ENCODE data around the gene UBL4A.
A peak's percentile ranks its signal among the peaks of the same experiment; 100 is the strongest.

Gene UBL4A

DNA sequence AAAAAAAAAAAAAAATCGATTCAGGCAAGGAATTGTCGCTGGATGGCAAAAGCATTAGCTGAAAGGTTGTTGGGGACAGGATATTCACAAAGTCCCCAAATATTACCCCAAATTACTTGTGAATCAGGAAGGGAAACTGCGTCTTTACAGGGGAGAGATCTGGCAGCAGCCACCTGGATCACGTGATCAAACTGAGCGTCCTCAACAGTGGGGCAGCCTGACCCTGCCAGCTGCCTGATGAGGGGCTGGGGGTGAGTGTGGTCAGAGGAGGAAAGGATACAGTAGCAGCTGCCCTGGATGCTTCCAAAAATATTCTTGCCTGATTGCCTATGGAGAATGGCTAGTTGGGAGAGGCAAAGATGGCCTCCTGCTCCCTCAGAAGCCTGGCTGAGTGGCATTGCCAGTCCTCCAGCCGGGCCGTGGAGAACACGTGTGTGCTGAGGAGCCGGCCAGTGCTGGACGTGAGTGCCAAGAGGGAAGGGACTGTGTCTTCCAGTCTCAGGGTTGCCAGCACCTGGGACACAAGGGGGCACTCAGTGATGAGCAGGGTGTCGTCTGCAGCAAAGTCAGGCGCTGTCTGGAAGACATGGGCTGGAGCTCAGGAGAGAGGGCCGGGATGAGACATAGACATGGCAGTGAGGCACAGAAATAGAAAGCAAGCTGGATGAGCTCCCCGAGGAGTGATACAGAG lies 4.4 kb downstream of the UBL4A start:
- no peak for DNase-seq (ENCODE audit: low read depth)

DNA sequence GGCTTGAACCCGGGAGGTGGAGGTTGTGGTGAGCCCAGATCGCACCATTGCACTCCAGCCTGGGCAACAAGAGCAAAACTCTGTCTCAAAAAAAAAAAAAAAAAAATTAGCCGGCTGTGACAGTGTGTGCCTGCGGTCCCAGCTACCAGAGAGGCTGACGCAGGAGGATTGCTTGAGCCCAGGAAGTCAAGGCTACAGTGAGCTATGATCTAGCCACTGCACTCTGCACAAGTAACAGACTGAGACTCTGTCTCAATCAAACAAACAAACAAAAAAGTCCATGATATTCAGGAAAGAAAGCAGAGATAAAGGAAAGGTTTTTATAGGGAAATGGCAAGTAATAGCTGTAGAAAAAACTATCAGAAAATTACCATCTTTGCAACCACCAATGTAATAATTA lies 5.2 kb downstream of the UBL4A start:
- no peak for DNase-seq (ENCODE audit: low read depth)

DNA sequence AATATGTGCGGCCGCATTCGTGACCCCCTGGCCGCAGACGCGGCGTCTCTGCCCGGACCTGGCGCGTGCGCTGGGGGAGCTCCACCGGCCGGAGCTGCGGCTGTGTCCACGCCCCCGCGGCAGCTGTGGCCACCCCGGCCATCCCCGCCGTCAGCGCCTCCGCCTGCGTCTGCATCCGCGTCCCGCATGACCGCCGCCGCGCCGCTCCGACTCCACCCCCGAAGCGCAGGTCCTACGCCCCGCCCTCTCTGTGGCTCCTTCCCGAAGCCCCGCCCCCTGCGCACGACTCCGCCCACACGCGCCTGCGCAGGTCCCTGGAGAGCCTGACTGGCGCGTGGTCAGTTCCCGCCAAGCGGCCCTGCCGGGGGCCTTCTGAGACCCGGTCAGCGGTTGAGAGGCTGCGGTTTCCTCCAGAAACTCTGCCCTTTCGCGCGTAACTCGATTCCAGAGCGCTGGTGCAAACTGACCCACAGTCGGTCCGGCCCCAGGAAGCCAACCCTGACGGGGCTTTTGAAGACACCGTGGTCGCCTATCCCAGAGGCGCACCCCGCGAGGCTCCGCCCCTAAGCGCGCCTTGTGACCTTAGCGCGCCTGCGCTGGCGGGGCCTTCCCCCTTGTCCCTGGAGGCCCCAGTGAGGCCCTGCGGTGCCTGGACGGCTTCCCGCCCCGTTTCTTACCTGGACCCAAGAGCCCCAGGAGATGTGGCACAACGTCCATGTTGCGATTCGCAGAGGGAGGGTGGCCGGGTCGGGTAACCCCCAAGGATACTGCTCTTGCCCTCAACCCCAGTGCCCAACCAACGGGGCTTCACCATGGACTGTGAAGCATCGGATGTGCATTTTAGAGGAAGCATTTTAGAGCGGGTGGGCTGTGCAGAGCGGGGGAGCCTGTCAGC lies 7.4 kb downstream of the UBL4A start, which contains the start of gene LAGE3:
TSS of gene LAGE3 (minus strand) at position 554 of the 895 bp plus-strand sequence. CDS start at position 188, 366 bp downstream.
- DNase-seq (ENCODE audit: low read depth), result peak; percentile 88

DNA sequence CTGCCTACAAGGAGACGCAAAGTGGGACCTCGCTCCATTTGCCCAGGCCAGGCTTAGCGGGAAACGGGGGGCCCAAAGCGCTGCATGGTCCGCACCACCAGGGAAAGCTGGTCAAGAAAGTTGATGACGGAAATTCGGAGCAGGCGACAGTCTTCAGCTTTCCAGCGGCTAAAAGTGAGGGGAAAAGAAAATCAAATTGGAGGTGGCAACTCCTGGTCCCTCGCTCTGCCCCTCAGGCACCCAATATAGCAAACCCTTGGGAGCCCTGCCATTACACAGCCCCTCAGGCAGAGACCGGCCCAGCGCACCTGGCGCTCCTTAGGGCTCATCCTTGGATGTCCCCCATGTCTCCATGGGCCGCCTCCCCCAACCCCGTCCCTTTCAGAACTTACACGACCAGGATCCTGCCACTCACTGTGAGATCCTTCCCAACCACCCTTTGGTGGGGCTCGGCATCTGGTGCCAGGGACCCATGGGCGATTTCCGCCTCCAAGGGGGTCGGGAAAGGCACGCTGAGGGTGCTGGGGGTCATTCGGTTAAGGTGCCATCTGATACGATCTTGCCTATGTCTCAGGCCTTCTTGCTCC lies 8.4 kb downstream of the UBL4A start:
- DNase-seq (ENCODE audit: low read depth), result no peak

DNA sequence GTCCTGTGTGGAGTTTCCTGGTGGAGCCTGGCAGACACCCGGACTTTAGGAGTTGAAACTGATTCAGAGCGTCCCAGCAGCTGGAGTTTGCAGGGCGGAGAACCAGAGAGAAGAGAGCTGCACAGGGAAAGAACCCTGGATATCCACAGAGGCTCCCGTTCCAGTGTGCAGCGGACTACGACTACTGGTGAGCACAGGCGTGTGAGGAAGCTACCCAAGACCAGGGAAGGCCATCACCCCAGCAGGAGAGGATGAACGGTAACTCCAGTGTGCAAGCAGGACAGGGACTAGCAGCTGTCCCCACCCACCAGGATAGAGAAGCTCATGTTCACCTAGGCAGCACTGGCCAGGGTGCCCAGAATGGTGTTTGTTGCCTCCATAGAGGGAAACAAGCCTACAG lies 9.6 kb downstream of the UBL4A start:
- DNase-seq (ENCODE audit: low read depth), result no peak

DNA sequence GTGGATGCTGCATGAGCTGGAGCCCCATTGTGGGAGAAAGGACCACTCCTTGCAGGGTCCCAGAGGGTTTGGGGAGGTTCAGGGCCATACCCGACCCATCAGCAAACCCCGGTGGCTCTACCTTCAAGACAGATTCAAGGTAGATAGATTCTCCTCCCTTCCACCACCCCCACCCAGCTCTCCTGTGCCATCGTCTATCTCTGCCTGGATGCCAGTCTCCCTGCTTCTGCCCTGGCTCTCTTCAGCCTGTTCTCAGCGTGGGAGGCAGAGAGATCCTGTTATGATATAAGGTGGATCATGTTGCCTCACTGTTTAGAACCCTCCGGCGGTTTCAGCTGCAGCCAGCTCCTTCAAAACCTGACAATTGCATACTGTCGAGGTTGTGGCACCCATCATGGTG lies 12.7 kb downstream of the UBL4A start:
- DNase-seq (ENCODE audit: low read depth), result no peak

DNA sequence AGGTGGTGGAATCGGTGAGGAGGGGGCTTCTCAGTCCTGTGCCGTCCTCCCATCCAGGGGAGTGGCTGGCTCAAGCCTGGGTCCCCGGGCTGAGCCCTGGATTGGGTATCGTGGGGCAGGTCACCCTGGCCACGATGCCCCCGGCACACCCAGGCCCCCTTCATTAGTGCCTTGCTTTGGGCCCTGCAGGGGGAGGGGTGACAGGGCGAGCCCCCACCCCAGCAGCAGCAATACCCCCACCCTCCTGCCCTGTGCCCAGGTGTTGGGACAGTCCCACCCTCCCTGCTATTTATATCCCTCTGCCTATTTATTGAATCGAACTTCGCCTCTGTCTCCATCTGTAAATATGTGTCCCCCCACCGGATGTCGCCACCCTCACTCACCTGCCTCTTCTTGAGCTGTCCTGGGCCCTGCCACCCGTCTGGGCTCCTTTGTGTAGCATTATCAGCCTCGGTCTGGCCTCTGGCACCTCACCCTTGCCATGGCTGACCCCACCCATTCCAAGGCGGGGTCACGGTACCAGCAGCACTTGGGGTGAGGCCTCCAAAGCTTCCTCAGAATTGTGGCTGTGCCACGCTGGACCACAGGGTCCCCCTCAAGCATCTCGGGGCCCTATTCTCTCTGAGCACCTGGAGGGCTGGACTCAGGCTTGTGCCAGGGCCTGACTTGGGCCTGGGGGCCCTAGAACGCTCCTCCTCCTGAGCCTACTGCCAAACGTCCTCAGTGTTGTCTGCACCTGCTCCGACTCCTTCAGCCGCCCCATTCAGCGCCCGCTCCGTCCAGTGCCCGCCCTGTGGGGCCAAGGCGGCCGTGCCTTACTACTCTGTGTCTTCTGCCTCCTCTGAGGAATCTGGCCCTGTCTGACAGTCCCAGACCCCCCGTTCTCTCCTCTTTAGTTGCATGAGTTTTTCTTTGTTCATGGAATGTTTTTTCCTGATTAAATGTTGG lies 13.5 kb downstream of the UBL4A start:
- DNase-seq (ENCODE audit: low read depth), result no peak

DNA sequence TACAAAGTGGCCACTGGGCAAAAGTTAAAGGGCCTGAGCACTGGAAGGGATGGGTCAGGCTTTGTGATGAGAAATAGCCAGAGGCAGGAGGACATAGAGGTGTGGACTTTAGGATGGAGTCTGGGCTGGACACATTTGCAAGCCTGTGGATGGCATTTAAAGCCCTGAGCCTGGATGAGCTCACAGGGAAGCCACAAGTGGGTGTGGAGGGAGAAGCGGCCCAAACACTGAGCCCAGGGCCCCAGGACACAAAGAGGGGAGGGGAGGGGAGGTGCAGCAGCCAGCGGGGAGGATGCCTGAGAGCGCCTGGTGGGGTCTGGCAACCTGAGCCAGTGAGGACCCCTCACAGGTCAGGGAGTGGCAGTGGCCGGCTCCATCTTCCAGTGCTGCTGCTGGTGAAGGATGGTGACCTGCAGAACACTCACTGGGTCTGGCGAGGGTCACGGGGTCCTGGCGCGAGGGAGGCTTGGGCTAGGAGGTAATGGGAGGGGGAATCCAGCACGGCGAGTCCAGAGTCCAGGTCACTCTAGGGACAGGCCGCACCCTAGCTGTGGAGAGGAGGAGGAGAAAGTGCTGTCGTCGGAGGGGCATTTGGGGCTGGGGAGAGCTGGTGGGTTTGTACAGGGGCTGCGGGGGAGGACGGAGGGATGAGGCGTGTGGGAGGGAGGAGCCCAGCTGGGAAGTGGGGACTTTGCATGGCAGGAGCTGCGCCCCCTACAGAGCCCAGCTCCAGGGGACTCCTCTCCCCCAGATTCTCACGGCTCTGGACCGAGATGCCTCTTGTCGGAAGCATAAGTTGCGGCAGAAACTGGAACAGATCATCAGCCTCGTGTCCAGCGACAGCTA lies 14.4 kb downstream of the UBL4A start:
- no peak for DNase-seq (ENCODE audit: low read depth)

DNA sequence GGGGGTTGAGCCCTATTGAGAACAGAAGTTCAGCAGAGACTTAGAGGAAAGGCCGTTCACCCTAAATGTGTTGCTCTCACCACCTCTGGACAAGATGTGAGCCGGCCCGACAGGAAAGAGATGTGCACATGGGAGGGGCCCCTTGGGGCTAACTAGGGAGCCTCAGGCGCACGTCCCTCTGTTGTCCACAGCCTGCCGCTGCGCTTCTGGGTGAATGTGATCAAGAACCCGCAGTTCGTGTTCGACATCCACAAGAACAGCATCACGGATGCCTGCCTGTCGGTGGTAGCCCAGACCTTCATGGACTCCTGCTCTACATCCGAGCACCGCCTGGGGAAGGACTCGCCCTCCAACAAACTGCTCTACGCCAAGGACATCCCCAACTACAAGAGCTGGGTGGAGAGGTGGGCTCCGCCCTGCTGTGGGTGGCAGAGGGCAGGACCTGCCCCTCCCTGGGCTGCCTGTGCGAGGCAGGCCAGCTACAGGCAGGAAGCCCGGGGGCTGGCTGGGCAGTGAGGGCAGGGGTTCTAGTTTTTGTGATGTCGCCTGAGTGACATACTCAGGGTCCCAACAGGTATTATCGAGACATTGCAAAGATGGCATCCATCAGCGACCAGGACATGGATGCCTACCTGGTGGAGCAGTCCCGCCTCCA lies 15.4 kb downstream of the UBL4A start:
- no peak for DNase-seq (ENCODE audit: low read depth)

DNA sequence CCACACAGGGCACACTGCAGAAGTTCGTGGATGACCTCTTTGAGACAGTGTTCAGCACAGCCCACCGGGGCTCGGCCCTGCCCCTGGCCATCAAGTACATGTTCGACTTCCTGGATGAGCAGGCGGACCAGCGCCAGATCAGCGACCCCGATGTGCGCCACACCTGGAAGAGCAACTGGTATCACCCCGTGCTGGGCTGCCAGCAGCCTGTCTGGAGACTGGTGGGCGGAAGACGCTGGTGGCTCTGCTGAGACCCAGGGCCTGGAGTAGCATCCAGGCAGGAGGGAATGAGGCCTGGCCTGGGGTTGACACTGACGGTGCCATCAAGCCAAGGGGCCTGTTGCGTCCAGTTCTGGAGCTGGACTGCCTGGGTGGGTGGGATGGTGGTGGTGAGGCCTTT lies 16.0 kb downstream of the UBL4A start:
- DNase-seq (ENCODE audit: low read depth), result no peak

DNA sequence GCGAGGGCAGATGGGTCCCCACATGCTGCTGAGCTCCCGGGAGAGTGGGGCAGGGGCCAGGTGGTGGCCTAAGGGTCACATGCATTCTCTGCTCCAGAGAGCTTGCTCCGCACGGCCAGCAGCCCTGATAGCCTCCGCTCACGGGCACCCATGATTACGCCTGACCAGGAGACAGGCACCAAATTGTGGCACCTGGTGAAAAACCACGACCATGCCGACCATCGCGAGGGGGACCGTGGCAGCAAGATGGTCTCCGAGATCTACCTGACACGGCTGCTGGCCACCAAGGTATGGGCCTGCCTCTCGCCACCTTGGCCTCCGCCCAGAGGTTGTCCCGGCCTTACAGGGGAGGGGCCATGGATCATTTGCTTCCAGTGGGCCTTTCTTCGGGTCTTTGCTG lies 16.5 kb downstream of the UBL4A start:
- no peak for DNase-seq (ENCODE audit: low read depth)

DNA sequence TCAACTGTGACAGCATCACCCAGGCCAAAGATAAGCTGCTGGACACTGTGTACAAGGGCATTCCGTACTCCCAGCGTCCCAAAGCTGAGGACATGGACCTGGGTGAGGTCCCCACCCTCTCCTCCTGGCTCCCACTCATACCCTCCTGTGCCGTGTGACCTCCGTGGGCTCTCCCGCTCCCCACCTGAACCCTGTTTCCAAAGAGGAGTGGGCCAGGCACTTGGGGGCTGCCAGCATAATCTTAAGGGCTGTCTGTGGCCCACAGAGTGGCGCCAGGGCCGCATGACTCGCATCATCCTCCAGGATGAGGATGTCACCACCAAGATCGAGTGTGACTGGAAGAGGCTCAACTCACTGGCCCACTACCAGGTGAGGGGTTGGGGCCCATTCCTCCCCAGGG lies 17.3 kb downstream of the UBL4A start:
- no peak for DNase-seq (ENCODE audit: low read depth)

DNA sequence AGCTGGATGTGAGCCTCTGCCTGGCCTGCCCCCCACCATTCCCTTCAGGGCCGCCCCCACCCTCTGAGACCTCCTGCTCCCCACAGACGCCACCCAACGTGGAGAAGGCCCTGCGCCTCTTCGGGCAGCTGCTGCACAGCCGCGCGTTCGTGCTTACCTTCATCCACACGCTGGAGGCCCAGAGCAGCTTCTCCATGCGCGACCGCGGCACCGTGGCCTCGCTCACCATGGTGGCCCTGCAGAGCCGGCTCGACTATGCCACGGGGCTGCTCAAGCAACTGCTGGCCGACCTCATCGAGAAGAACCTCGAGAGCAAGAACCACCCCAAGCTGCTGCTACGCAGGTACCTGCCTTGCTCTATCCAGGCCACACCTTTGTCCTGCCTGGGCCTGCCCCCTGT lies 18.2 kb downstream of the UBL4A start:
- no peak for DNase-seq (ENCODE audit: low read depth)

DNA sequence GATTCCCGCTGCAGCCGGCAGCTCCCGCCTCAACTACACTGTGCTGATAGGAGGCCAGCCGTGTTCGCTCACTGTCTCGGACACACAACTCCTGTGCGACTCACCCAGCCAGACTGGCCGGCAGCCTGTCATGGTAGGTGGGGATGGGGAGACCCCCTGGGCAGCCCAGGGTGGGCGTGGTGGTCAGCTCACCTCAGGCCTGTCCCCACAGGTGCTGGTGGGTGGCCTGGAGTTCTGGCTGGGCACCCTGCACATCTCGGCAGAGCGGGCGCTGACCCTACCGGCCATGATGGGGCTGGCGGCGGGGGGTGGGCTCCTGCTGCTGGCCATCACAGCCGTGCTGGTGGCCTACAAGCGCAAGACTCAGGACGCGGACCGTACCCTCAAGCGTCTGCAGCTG lies 18.9 kb downstream of the UBL4A start:
- no peak for DNase-seq (ENCODE audit: low read depth)

DNA sequence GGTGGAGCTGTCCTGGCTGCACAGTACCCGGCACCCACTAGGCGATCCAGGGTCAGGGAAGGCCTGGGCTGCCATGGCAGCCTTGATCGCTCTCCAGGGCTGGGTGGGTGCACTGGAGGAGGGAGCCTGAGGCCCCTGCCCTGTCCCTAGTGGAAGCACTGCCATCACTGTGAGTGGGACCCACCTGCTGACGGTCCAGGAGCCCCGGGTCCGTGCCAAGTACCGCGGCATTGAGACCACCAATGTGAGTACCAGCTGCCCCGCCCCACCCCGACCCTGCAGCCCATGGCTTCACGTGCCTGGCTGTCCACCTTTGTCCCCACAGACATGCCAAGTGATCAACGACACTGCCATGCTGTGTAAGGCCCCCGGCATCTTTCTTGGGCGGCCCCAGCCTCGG lies 19.5 kb downstream of the UBL4A start:
- no peak for DNase-seq (ENCODE audit: low read depth)

DNA sequence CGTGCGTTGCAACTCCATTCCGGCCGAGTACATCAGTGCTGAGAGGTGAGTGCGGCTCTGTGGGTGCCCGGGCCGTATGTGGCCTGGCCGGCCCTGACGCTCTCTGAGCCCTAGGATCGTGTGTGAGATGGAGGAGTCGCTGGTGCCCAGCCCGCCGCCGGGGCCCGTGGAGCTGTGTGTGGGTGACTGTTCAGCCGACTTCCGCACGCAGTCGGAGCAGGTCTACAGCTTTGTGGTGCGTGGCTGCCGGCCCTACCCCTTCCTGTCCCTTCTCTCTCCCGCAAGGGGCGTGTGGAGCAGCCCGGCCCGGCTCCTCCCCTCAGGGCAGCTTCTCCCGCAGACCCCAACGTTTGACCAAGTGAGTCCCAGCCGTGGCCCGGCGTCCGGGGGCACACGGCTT lies 20.4 kb downstream of the UBL4A start:
- DNase-seq (ENCODE audit: low read depth), result no peak

DNA sequence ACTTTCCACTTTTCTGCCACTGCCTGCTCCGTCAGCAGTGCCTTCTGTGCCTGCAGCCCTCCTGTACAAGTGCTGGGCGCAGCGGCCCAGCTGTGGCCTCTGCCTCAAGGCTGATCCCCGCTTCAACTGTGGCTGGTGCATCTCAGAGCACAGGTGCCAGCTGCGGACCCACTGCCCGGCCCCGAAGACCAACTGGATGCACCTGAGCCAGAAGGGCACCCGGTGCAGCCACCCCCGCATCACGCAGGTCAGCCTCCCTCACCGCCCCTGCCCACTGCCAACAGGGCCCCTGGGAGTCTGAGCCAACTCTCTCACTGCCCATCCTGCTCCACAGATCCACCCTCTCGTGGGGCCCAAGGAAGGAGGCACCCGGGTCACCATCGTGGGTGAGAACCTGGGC lies 20.8 kb downstream of the UBL4A start:
- no peak for DNase-seq (ENCODE audit: low read depth)

DNA sequence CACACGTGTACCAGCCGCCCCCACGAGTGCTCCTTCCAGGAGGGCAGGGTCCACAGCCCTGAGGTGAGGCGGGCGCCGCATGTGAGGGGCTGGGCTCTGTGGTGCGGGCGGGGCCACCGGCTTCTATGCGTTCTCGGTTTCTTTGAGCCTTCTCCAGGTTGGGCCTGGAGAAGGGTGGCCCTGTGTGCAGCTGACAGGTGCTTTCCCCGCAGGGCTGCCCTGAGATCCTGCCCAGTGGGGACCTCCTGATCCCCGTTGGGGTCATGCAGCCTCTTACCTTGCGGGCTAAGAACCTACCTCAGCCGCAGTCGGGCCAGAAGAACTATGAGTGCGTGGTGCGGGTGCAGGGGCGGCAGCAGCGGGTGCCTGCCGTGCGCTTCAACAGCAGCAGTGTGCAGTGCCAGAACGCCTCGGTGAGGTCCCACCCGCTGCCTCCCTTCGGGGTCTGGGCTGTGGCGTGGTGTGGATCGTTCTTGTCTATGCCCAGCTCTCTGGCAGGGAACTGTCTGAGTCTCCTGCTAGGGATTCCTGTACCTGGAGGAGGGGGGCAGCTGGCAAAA lies 21.5 kb downstream of the UBL4A start:
- DNase-seq (ENCODE audit: low read depth), result no peak

DNA sequence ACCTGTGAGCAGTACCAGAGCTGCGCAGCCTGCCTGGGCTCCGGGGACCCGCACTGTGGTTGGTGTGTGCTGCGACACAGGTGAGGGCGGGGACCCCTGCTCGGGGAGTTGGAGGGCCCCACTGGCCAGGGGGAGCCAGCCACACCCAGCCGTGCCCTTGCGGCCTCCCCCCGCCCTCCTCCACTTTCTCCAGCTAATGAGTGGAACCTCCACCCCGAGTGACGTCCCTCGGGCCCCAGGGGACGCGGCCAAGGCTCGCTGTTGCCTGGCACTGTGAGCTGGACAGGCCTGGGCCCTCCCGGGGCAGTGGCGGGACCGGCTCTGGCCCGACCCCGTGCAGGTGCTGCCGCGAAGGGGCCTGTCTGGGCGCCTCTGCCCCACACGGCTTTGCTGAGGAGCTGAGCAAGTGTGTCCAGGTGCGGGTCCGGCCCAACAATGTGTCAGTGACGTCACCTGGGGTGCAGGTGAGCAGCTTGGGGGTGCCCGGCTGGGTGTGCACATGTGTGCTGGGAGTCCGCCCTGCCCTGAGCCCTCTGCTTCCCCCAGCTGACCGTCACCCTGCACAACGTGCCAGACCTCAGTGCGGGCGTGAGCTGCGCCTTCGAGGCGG lies 22.7 kb downstream of the UBL4A start:
- DNase-seq (ENCODE audit: low read depth), result no peak

DNA sequence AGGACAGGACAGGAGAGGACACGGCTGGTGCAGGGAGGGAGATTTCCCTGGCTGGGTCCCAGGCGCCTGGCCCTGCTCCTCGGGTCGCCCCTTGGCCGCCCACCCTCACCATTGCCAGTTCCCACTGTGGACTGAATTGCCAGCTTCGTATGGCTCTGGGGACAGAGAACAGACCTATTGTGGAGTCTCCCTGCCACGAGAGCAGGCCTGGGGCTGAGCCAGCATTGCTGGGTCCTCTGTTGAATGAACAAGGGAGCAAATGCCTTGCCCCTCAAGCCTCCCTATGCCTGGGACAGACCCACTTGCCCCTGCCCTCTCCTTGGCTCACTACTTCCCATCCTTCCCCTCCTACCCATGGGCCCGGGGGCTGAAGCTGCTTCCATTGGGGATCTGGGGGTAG lies 24.0 kb downstream of the UBL4A start:
- DNase-seq (ENCODE audit: low read depth), result no peak

All from stimulated activated CD8-positive, alpha-beta memory T cell treated with anti-CD3 and anti-CD28 coated beads, Interleukin-12 subunit alpha, Interleukin-12 subunit beta, amount 100 ng/mL, for 4 hours (primary cell).